HepG2 (cell line): ENCODE results near the gene COPS4. TPM values are rescaled to one million over a fixed set of nuclear protein-coding genes. Genes with fewer than 3 reads are reported as not detected.

ENCODE experiments used
- AGO2 ChIP-seq: fragments of 200-400 bp; formaldehyde crosslinking; optimal IDR thresholded peaks from 2 replicates; pipeline ENCODE3; 2017; ENCODE audit warnings: mild to moderate bottlenecking, low read depth, low read length, moderate library complexity
- ELF4 ChIP-seq: sonication (generic); formaldehyde crosslinking; IDR thresholded peaks from 2 replicates; pipeline ENCODE4 v1.5.0; 2020; ENCODE audit warnings: missing genetic modification reagents, mild to moderate bottlenecking, moderate library complexity, borderline replicate concordance
- KDM5A ChIP-seq: fragments of 200-600 bp; sonication (generic); IDR thresholded peaks from 2 replicates; pipeline ENCODE4 v1.7.0; 2018; ENCODE audit warnings: antibody characterized with exemption, mild to moderate bottlenecking, low read length, borderline replicate concordance
- KLF15 ChIP-seq: sonication (generic); formaldehyde crosslinking; IDR thresholded peaks from 2 replicates; pipeline ENCODE4 v1.8.1; 2023; ENCODE audit warnings: borderline replicate concordance, mild to moderate bottlenecking, inconsistent platforms, missing genetic modification reagents, mixed read lengths
- NCOA1 ChIP-seq: sonication (generic); formaldehyde crosslinking; IDR thresholded peaks from 2 replicates; pipeline ENCODE4 v1.9.0; 2021; ENCODE audit warnings: missing genetic modification reagents
- NR1H2 ChIP-seq: sonication (generic); formaldehyde crosslinking; IDR thresholded peaks from 2 replicates; pipeline ENCODE4 v1.8.1; 2022; ENCODE audit warnings: low read depth, missing genetic modification reagents, borderline replicate concordance
- RCOR2 ChIP-seq: IDR thresholded peaks from 2 replicates; pipeline ENCODE4 v1.6.1; 2016; ENCODE audit warnings: missing biosample characterization, missing genetic modification reagents
- SIN3B ChIP-seq: fragments of 150-350 bp; IDR thresholded peaks from 2 replicates; pipeline ENCODE4 v1.6.1; 2014; ENCODE audit warnings: low read length
- SMARCC2 ChIP-seq: fragments of 450-650 bp; IDR thresholded peaks from 2 replicates; pipeline ENCODE4 v1.6.1; 2017; ENCODE audit warnings: antibody characterized with exemption, mild to moderate bottlenecking
- TOPORS ChIP-seq: sonication (generic); formaldehyde crosslinking; IDR thresholded peaks from 2 replicates; pipeline ENCODE4 v1.8.0; 2023; ENCODE audit warnings: mild to moderate bottlenecking, missing genetic modification reagents
- ZMYM2 ChIP-seq: sonication (generic); formaldehyde crosslinking; IDR thresholded peaks from 2 replicates; pipeline ENCODE4 v1.8.0; 2022; ENCODE audit warnings: mild to moderate bottlenecking, missing genetic modification reagents
- ZNF230 ChIP-seq: sonication (generic); formaldehyde crosslinking; IDR thresholded peaks from 2 replicates; pipeline ENCODE4 v1.4.0; 2020; ENCODE audit warnings: mild to moderate bottlenecking, missing genetic modification reagents
- ZNF317 ChIP-seq: sonication (generic); formaldehyde crosslinking; IDR thresholded peaks from 2 replicates; pipeline ENCODE4 v1.5.0; 2020; ENCODE audit warnings: mild to moderate bottlenecking, missing genetic modification reagents
- ZNF772 ChIP-seq: sonication (generic); formaldehyde crosslinking; IDR thresholded peaks from 2 replicates; pipeline ENCODE4 v1.5.0; 2020; ENCODE audit warnings: mild to moderate bottlenecking, missing genetic modification reagents
- ZNF775 ChIP-seq: sonication (generic); formaldehyde crosslinking; IDR thresholded peaks from 2 replicates; pipeline ENCODE4 v1.4.0; 2020; ENCODE audit warnings: missing genetic modification reagents, mild to moderate bottlenecking, moderate library complexity, borderline replicate concordance
- ZNF790 ChIP-seq: sonication (generic); formaldehyde crosslinking; IDR thresholded peaks from 2 replicates; pipeline ENCODE4 v1.8.0; 2022; ENCODE audit warnings: missing genetic modification reagents, mild to moderate bottlenecking, borderline replicate concordance
- polyA plus RNA-seq, 8 experiments: library from polyadenylated mRNA; depleted of rRNA in 3 of 8; stranded (reverse) in 7 of 8; unstranded in 1 of 8; fragments of >200 nt; fragmentation: Illumina TruSeq in 4 of 8; extraction: Trizol in 4 of 8; gene quantifications; 2 replicates each; pipeline versions ENCODE4 v1.2.1 to v1.2.3, GENCODE V29; 2011 to 2016; ENCODE audit warnings: low read depth in 4 of 8, missing spikeins in 1 of 8, mixed read lengths in 1 of 8; ENCODE audit not compliant: insufficient read depth in 1 of 8
- total RNA-seq, 5 experiments: library from RNA; depleted of rRNA; stranded (reverse); fragments of >200 nt; fragmentation: Illumina TruSeq; extraction: Trizol; gene quantifications; 2 replicates each; pipeline ENCODE4 v1.2.3, GENCODE V29; 2016; ENCODE audit warnings: low read depth in 1 of 5
- TF ChIP-seq, protein P1 (sequence below): sonication (generic); formaldehyde crosslinking; IDR thresholded peaks from 2 replicates; pipeline ENCODE4 v1.5.0; 2020; ENCODE audit warnings: missing genetic modification reagents
- TF ChIP-seq, protein P2 (sequence below): sonication (generic); formaldehyde crosslinking; IDR thresholded peaks from 2 replicates; pipeline ENCODE4 v1.8.0; 2022; ENCODE audit warnings: missing genetic modification reagents, mild to moderate bottlenecking, borderline replicate concordance
- TF ChIP-seq, protein P3 (sequence below): sonication (generic); formaldehyde crosslinking; IDR thresholded peaks from 2 replicates; pipeline ENCODE4 v1.4.0; 2020; ENCODE audit warnings: mild to moderate bottlenecking, missing genetic modification reagents

COPS4 gene
- total and polyA plus RNA-seq, 2 of the 13 experiments (the other 11 are each of a cell fraction or from before 2014, with no cell fraction given), result 28.8 to 52.5 TPM

DNA sequence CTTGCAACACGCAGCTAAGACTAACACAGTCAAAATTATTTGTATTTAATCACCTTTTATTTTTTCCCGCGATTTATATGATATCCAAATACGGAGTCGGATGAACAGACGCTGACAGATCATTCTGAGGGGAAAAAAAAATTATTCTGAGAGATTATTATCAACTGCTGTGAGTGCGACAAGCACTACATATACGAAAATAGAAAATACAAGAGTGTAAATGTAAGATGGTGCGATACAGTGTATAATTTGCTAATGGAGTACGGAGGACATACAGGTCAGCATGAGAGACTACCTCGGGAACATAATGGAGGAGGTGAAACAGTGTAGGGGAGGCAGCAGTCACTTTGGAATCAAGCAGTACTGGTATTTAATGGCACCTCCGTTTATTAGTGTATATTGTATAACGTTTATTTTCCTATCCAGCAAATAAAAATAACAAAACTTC is 21.5 kb upstream of the COPS4 start (continued):
- TF ChIP-seq, protein P1, sequence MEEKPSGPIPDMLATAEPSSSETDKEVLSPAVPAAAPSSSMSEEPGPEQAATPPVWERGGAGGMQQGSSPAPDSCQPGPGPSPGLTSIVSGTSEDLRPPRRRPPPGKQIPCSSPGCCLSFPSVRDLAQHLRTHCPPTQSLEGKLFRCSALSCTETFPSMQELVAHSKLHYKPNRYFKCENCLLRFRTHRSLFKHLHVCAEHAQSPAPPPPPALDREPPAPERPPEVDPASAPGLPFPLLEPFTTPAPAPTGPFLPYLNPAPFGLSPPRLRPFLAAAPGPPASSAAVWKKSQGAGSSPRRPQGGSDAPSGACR (CRISPR knock-in tag), result peak; percentile 5; the same call in 1 of the 2 replicates
- no peak for TF ChIP-seq SIN3B
- TF ChIP-seq NR1H2, result no peak
- 0 out of 2 replicates have a peak, but pooled peaks have one; percentile 6 for TF ChIP-seq RCOR2 (CRISPR knock-in tag)
- TF ChIP-seq, protein P2, sequence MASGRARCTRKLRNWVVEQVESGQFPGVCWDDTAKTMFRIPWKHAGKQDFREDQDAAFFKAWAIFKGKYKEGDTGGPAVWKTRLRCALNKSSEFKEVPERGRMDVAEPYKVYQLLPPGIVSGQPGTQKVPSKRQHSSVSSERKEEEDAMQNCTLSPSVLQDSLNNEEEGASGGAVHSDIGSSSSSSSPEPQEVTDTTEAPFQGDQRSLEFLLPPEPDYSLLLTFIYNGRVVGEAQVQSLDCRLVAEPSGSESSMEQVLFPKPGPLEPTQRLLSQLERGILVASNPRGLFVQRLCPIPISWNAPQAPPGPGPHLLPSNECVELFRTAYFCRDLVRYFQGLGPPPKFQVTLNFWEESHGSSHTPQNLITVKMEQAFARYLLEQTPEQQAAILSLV, result no peak
- TF ChIP-seq KDM5A, result 0 out of 2 replicates have a peak, but pooled peaks have one; percentile 33
- TF ChIP-seq KLF15 (CRISPR knock-in tag), result no peak
- 0 out of 2 replicates have a peak, but pooled peaks have one; percentile 30 for TF ChIP-seq NCOA1 (CRISPR knock-in tag)
- TF ChIP-seq, protein P3, sequence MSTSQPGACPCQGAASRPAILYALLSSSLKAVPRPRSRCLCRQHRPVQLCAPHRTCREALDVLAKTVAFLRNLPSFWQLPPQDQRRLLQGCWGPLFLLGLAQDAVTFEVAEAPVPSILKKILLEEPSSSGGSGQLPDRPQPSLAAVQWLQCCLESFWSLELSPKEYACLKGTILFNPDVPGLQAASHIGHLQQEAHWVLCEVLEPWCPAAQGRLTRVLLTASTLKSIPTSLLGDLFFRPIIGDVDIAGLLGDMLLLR (CRISPR knock-in tag), result no peak
- peak; percentile 22; the same call in 1 of the 2 replicates for TF ChIP-seq ZNF317
- 0 out of 2 replicates have a peak, but pooled peaks have one; percentile 17 for TF ChIP-seq SMARCC2
- TF ChIP-seq ELF4 (CRISPR knock-in tag), result 0 out of 2 replicates have a peak, but pooled peaks have one; percentile 55
- no peak for TF ChIP-seq AGO2
- no peak for TF ChIP-seq ZMYM2 (CRISPR knock-in tag)
- no peak for TF ChIP-seq ZNF230 (CRISPR knock-in tag)
- TF ChIP-seq ZNF790, result no peak
- TF ChIP-seq ZNF772 (CRISPR knock-in tag), result 0 out of 2 replicates have a peak, but pooled peaks have one; percentile 1
- no peak for TF ChIP-seq TOPORS (CRISPR knock-in tag)
- TF ChIP-seq ZNF775 (CRISPR knock-in tag), result no peak
